Measurements from ENCODE around the gene LTBR. TPM values are rescaled to one million over a fixed set of nuclear protein-coding genes. Genes with fewer than 3 reads are reported as not detected.

Gene LTBR
- total RNA-seq, 2 donors from 2014 or later, result 8.4 to 9.1 TPM

DNA sequence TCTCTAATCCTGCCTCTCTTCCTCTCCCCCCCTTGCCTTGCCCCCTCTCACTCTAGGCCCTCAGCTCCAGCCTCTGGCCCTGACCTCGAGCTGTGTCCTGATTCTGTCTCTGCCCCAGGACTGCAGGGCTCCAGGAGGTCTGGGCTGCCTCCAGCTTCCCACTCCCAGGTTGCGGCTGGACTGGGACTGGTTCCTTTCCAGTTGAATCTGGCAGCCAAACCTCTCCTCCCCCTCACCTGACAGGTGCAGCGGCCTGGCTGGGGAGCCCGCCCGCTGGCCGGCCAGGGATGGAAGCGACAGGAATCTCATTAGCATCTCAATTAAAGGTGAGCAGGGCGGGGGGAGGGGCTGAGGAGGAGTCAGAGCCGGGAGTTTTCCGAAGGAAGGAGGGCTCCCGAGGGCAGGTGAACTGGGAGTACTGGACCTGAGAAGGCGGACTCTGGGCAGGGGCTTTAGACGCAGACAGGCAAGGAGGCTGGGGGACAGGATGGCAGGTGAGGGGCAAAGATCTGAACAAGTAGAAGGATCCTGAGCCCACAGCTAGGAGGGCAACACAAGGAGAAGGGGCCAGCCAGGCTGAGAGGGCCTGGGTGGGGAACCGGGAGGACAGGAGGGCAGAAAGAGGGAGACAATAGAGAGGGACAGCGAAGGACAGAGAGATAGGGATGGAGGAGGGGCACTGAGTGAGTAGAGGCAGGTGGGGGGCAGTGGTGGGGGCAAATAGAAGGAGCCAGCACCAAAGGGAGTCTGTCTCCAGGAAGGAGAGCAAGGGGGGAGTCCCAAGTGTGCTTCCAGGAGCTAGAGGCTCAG is 8.5 kb upstream of the LTBR start, which contains the start of gene SCNN1A:
SCNN1A (minus strand) TSS at position 295 of the 810 bp plus-strand sequence. CDS start 780 bp downstream, outside the sequence.
- peak; percentile 99 for DNase-seq
- Histone ChIP-seq H3K36me3 (ENCODE audit: control insufficient read depth, insufficient read depth, low read length) (no peaks in the 10 kb centered on the region), H3K9ac (ENCODE audit: extremely low read depth, low read length, poor library complexity, severe bottlenecking) (peak within 1 kb of the TSS; percentile 64), H3K9me3 (ENCODE audit: control insufficient read depth, low read length) (no peaks in the 10 kb centered on the region), H3K4me3 (ENCODE audit: low read length) (peak within 1 kb of the TSS; percentile 74), H3K27ac (ENCODE audit: low read depth, low read length) (peak within 1 kb of the TSS; percentile 72), H3K27me3 (ENCODE audit: control insufficient read depth, insufficient read depth, low read length, poor library complexity, severe bottlenecking) (no peaks in the 10 kb centered on the region), H3K4me1 (ENCODE audit: control insufficient read depth, insufficient read depth, low read length) (peaks cover 36% of the 10 kb centered on the region)
- 9 to 16% methylated on average over 8 to 15 of the region's 15 CpGs for WGBS, 2 experiments (ENCODE audit: insufficient coverage in 1 of 2, insufficient read length in 1 of 2)
- H3K4me3 Mint-ChIP-seq, result peak within 1 kb of the TSS; percentile 58
- H3K36me3 Mint-ChIP-seq (ENCODE audit: low read depth), result peaks cover 2% of the 10 kb centered on the region
- H3K27me3 Mint-ChIP-seq (ENCODE audit: insufficient read depth), result peaks cover 10% of the 10 kb centered on the region
- H3K9me3 Mint-ChIP-seq, result no peaks in the 10 kb centered on the region
- no peak for TF ChIP-seq CTCF (conservative IDR thresholded peaks at IDR 0.05)
- peak within 1 kb of the TSS; percentile 97 for H3K27ac Mint-ChIP-seq
- peaks cover 77% of the 10 kb centered on the region for H3K4me1 Mint-ChIP-seq

GRCh38 chr12:6376079-6376869 is 7.7 kb upstream of the LTBR start:
- H3K4me3 Mint-ChIP-seq, result peak overlapping the region; percentile 58
- peak; percentile 94 for DNase-seq
- peak; percentile 84 for TF ChIP-seq CTCF (conservative IDR thresholded peaks at IDR 0.05)

GRCh38 chr12:6376870-6377666 is 6.9 kb upstream of the LTBR start:
- Histone ChIP-seq H3K4me1 (ENCODE audit: control insufficient read depth, insufficient read depth, low read length) (peaks cover 32% of the 10 kb centered on the region), H3K9me3 (ENCODE audit: control insufficient read depth, low read length) (no peaks in the 10 kb centered on the region), H3K27ac (ENCODE audit: low read depth, low read length) (peak overlapping the region; percentile 72), H3K9ac (ENCODE audit: extremely low read depth, low read length, poor library complexity, severe bottlenecking) (peak overlapping the region; percentile 64), H3K36me3 (ENCODE audit: control insufficient read depth, insufficient read depth, low read length) (no peaks in the 10 kb centered on the region), H3K4me3 (ENCODE audit: low read length) (no peak overlapping the region), H3K27me3 (ENCODE audit: control insufficient read depth, insufficient read depth, low read length, poor library complexity, severe bottlenecking) (no peaks in the 10 kb centered on the region)
- DNase-seq, result peak; percentile 62
- Mint-ChIP-seq H3K9me3 (no peaks in the 10 kb centered on the region), H3K27ac (peak overlapping the region; percentile 97), H3K36me3 (ENCODE audit: low read depth) (peaks cover 2% of the 10 kb centered on the region), H3K4me1 (peaks cover 82% of the 10 kb centered on the region), H3K4me3 (peak overlapping the region; percentile 58), H3K27me3 (ENCODE audit: insufficient read depth) (peaks cover 14% of the 10 kb centered on the region)
- 65 to 67% methylated on average over 7 to 10 of the region's 10 CpGs for WGBS, 2 experiments (ENCODE audit: insufficient coverage in 1 of 2, insufficient read length in 1 of 2)
- TF ChIP-seq CTCF (conservative IDR thresholded peaks at IDR 0.05), result no peak

More at GRCh38 chr12:6376079-6376869, 7.7 kb upstream of the LTBR start:
- Histone ChIP-seq H3K9ac (ENCODE audit: extremely low read depth, low read length, poor library complexity, severe bottlenecking) (peak overlapping the region; percentile 64), H3K4me1 (ENCODE audit: control insufficient read depth, insufficient read depth, low read length) (peaks cover 32% of the 10 kb centered on the region), H3K9me3 (ENCODE audit: control insufficient read depth, low read length) (no peaks in the 10 kb centered on the region), H3K27ac (ENCODE audit: low read depth, low read length) (peak overlapping the region; percentile 72), H3K36me3 (ENCODE audit: control insufficient read depth, insufficient read depth, low read length) (no peaks in the 10 kb centered on the region), H3K4me3 (ENCODE audit: low read length) (peak overlapping the region; percentile 74), H3K27me3 (ENCODE audit: control insufficient read depth, insufficient read depth, low read length, poor library complexity, severe bottlenecking) (no peaks in the 10 kb centered on the region)
- peaks cover 76% of the 10 kb centered on the region for H3K4me1 Mint-ChIP-seq
- H3K27me3 Mint-ChIP-seq (ENCODE audit: insufficient read depth), result peaks cover 10% of the 10 kb centered on the region
- H3K9me3 Mint-ChIP-seq, result no peaks in the 10 kb centered on the region
- H3K27ac Mint-ChIP-seq, result peak overlapping the region; percentile 97
- peaks cover 2% of the 10 kb centered on the region for H3K36me3 Mint-ChIP-seq (ENCODE audit: low read depth)
- 17 to 31% methylated on average over 6 to 17 of the region's 19 CpGs for WGBS, 2 experiments (ENCODE audit: insufficient coverage in 1 of 2, insufficient read length in 1 of 2)
